GM08714 (cell line): Measurements from ENCODE around the gene TDRD3.
"Not testable (repeated sequence)": the region's sequence is repeated elsewhere in the genome, so short reads cannot be mapped to it uniquely, and the experiment has no call there.

Experiments used
- H3K4me3 ChIP-seq: fragments of 200-500 bp; sonication (Bioruptor generic); 2 replicates; pipeline ENCODE4 v1.5.1; 2014; ENCODE audit warnings: mild to moderate bottlenecking, low read length, inconsistent platforms
- ZNF274 ChIP-seq: IDR thresholded peaks from 2 replicates; pipeline ENCODE4 v1.6.1; 2012; ENCODE audit warnings: mild to moderate bottlenecking, low read depth, low read length

Gene TDRD3

DNA sequence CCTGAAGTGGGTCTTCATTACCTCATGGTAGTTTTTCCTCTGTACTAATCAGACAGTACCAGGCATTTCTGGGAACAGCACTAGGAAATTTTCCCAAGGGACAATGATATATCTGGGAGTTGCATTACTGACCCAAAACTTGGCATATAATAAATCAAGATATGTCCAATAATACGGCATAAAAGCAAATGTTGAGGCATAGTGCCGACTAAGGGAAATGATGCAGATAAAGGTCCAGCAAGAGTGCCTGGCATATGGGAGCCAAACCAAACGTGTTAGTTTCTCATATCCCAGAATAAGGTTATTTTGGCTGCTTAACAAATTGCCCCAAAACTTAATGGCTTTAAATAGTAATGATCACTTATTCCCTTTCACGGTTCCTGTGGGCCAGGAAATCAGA lies 12.1 kb upstream of the TDRD3 start:
- TF ChIP-seq ZNF274: no peak
- H3K4me3 ChIP-seq: no peak overlapping the region

DNA sequence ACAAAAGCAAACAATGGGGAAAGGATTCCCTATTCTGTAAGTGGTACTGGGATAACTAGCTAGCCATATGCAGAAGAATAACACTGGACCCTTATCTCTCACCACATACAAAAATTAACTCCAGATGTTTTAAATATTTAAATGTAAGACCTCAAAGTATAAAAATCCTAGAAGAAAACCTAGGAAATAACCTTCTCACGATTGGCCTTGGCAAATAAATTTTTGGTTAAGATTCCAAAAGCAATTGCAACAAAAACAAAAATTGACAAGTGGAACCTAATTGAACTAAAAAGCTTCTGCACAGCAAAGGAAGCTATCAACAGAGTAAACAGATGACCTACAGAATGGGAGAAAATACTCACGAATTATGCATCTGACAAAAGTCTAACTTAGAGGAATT lies 10.8 kb upstream of the TDRD3 start:
- H3K4me3 ChIP-seq: no peak overlapping the region
- TF ChIP-seq ZNF274: no peak

DNA sequence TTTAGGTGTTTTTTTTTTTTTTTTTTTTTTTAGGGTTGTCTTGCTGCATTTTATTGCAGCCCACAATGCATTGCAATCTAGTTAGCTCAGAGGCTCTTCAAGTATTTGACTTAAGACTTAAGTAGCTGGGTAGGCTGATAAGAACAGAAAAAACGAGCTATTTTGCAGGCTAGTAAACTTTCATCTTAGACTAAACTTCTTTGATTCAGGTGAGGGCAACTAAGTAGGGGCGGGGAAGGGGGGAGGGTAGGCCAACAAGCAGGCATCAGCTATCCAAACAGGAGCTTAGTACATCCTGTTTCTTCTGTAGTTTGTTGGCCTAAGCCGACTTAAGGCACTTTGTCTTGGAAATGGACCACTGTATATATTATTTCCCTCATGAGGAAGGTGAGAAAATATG lies 4.9 kb upstream of the TDRD3 start:
- H3K4me3 ChIP-seq: no peak overlapping the region
- TF ChIP-seq ZNF274: no peak

DNA sequence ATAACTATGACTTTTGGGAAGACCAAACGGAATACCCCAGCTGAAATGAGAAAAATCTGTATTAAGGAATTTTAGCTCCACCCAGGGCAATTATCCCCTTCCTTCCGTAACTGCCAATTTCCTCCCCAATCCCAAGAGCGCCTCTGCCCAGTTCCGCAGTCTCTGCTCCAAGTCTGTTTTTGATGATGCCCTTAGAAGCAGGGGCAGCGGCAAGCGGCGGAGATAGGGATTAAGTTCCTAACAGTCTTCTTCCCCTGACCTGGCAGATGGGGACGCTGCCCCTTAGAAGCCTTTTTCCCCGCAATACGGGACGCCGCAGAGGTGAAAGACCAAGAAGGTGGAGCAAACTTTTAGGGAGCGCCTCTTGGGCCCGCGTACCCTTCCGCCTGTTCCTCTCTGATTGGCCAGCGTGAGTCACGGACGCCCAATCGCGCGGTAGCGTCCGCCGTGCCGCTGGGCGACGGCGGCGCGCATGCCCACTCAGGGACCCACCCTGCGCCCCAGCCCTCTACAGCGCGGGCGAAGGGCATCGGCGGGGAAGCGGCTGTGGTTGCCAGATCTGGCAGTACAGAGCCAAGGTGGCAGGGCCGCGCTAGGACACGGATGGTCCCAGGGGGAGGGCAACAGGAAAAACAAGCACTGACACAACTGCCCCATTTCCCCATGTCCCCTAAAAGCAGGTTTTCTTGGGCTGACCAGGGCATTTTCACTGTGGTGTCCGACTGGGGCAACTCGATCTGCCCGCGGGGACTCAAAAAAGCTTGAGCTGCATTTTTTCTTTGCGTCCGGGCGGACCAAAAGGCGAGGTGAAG lies 843 bp upstream of the TDRD3 start:
- H3K4me3 ChIP-seq: peak overlapping the region; percentile 90
- no peak for TF ChIP-seq ZNF274

DNA sequence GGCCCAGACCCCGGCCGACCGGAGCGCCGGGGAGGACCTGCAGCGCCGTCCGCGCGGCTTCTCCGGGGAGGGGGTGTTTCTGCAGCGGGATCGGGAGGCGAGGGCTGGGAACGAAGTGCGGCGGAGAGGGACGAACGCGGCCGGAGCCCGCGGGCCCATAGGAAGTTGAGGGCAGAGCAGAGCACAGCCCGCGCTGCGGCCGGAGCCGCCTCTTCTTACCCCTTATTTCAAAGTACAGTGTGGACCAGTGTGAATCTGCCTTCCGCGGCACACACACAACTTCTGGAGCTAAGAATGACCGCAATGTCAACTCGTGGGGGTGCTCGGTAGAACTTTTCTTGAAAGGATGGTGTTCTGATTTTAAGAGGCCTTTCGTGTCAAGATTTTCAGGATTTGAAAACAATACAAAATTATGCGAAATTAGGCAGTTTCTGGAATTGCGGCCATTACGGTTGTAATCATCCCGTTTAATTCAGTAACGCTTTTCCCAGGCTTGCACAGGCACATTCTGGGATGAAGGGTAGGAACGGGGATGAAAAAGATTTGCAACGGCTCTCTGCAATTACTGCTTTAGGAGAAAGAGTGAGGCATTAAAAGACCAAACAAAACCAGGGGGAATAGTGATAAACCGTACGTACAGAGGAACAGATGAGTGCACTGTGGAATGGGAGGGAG lies 821 bp downstream of the TDRD3 start:
- peak overlapping the region; percentile 90 for H3K4me3 ChIP-seq
- TF ChIP-seq ZNF274: no peak

DNA sequence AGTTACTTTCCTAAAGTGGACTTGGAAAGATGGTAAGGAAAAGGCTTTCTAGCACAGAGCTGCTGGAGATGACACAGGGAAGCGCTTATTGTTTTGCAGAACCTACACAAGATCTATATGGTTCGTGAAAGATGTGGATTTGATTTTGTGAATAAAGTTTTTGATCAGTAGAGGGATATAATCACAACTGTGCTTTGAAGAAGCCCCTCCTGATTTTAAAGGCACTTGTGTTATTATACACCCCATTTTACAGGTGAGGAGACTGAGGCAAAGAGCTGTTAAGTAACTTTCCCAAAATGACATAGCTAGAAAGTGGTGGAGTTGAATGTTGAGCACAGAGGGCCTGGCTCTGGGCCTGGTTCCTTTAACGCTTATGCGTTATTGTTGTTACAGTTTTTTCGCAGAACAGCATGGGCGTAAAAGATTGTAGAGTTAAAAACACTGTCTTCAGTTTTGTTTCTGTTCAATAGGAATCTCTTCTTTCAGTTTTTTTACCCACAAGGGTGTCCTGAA lies 1.4 kb downstream of the TDRD3 start:
- no peak for TF ChIP-seq ZNF274

DNA sequence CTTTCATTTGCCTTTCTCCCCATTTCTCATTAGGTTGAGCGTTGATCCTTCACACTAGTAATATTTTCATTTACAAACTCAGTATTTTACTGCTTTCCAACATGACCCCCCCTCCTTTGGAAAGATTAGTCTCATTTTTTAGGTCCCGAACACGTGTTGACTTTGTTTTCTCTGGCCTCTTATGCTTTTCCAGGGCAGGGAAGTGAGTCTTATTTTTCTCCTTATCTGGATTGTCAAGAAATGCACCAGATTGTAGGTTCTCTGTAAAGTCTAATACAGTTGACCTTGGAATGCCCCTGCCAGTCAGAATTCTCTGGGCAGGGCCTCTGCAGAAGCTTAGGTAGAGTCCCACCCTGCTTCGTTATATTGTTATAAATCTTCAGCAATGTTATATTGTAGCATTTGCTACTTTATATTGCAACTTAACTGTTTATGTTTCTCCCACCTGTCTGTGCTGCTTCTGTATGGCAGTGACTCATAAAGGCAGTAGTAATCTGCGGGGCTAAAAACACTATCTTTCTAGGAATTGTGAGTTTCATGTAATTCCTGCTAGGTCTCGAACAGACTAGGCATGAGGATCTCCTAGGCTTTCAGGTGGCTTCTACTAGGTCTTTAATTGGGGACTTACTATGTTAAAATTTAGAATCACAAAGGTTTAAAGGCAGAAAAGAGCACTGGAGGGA lies 2.0 kb downstream of the TDRD3 start:
- no peak for TF ChIP-seq ZNF274
- H3K4me3 ChIP-seq: peak overlapping the region; percentile 90

More for the DNA sequence above, 1.4 kb downstream of the TDRD3 start:
- H3K4me3 ChIP-seq: peak overlapping the region; percentile 90

DNA sequence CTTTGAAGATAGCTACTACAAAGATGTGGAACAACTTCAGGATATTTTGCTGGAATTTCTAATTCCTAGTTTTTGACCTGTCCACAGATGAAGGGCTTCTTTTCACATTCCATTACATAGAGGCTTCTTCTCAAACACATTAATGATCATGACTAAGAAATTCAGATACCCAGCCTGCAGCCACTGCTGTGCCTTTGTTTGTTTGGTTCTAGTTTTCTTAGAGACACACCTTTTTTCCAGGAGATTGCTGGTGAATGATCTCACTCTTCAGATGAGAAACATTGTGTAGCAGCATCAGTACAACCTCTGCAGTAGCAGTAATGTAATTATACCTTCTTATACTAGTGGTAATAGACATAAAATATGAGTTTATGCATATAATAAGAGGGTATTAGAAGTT lies 5.0 kb downstream of the TDRD3 start:
- H3K4me3 ChIP-seq: no peak overlapping the region
- TF ChIP-seq ZNF274: no peak

DNA sequence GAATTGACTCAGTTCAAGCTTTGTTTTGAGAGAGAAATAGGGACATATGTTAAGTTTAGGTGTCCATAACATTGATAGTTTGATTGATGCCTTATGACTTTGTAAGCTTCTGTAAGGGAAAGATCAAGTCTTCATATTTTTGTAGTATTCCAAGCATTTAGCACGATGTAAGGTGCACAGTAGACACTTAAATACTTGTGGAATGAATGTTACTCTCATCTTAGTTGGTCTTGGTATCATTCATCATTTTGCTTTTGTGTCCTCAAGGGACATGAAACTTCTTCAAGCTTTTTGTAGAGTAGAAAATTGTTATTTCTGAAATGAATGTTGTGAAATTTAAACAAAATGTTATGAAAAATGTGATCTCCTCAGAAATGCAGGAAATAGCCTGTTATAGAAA lies 10.1 kb downstream of the TDRD3 start:
- TF ChIP-seq ZNF274: no peak
- H3K4me3 ChIP-seq: no peak overlapping the region

DNA sequence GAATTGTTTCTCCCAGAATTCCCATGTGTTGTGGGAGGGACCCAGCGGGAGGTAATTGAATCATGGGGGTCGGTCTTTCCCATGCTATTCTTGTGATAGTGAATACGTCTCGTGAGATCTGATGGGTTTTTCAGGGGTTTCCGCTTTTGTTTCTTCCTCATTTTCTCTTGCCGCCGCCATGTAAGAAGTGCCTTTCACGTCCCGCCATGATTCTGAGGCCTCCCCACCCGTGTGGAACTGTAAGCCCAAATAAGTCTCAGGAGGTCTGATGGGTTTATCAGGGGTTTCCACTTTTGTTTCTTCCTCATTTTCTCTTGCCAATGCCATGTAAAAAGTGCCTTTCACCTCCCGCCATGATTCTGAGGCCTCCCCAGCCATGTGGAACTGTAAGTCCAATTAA lies 10.8 kb downstream of the TDRD3 start:
- H3K4me3 ChIP-seq: not testable (repeated sequence)

DNA sequence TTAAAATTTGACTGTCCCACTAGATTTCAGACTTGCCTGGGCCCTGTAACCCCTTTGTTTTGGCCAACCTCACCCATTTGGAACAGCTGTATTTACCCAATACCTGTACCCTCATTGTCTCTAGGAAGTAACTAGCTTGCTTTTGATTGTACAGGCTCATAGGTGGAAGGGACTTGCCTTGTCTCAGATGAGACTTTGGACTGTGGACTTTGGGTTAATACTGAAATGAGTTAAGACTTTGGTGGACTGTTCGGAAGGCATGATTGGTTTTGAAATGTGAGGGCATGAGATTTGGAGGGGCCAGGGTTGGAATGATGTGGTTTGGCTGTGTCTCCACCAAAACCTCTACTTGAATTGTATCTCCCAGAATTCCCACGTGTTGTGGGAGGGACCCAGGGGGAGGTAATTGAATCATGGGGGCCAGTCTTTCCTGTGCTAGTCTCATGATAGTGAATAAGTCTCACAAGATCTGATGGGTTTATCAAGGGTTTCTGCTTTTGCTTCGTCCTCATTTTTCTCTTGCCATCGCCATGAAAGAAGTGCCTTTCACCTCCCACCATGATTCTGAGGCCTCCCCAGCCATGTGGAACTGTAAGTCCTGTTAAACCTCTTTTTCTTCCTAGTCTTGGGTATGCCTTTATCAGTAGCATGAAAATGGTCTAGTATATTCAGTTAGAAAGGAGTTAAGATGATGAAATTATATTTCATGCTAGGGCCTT lies 12.7 kb downstream of the TDRD3 start:
- not testable (repeated sequence) for H3K4me3 ChIP-seq

DNA sequence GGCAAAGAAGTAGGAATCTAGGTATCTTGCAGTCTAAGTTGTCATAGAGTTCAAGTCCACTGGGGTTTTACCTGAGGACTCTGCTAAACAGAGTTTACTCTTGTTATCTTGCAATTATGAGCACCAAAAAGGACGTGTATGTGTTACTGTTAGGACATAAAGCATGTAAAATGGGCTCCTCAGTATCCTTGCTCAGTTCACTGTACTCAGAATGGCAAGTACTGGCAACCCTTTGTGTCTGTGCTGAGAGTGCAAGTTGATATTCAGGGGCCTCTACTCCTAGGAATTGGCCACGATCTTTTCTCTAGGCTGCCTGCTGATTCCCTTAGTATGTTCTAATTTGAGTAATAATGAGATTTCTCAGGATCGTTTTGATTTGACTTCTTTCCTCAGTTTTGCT lies 13.3 kb downstream of the TDRD3 start:
- no peak for TF ChIP-seq ZNF274
- no peak overlapping the region for H3K4me3 ChIP-seq

DNA sequence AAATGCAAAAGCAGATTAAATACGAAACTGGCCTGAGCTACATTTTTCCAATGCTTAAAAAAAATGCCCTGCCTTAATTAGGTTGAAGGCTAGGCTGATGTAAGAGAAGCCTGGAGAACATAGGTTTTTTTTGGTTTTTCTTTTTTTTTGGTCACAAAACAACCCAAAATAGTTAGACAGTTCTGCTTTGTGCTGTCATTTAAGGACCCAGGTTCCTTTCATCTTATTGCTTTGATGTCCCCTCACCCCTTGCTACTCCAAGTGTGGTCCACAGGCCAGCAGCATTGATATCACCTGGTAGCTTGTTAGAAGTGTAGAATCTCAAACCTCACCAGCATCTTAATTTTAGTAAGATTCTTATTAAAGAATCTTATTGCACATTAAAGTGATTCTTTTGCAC lies 14.4 kb downstream of the TDRD3 start:
- no peak for TF ChIP-seq ZNF274
- no peak overlapping the region for H3K4me3 ChIP-seq

DNA sequence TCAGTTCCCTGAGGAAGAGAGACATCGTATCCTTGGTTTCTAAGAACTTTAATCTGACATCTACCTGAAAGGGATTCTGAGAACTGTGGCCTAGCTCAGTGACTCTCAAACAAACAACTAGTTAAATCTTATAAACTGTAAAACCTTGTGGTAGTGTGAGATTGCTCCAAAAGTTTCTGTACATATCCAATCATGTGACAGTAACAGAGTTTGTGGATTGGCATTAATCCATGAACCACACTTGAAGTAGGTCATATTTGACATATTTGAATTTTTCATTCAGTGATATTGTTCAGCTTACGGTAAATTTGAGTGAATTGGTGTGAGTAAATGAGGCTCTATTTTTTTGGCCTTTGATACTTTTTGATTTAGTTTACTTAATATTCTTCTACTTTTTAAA lies 15.0 kb downstream of the TDRD3 start:
- TF ChIP-seq ZNF274: no peak
- no peak overlapping the region for H3K4me3 ChIP-seq
